ENCODE measurements around the gene TVP23A.
"Not testable (repeated sequence)": the region's sequence is repeated elsewhere in the genome, so short reads cannot be mapped to it uniquely, and the experiment has no call there.

The TVP23A gene

GRCh38 chr16:10791048-10791447 lies 27.5 kb downstream of the TVP23A start:
- no peak for DNase-seq

DNA sequence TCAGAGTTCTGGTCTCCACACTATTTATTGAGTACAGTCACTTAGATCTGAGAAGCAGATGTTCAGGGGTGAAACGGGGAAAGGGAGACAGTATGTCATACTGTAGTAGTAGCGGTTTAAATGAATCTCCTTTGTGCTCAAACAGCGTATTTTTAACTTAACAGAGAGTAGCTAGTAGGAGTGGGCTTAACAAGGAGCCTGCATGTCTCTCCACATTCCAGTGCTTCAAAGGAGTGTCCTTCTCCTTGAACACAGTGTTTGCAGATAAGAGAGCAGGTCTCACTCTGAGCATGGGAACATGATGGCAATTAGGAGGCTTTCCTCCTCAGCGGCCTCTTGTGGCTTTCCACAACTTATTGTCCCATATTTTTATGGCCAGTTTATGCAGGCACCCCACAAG lies 30.0 kb downstream of the TVP23A start:
- not testable (repeated sequence) for DNase-seq

GRCh38 chr16:10787304-10787703 lies 31.3 kb downstream of the TVP23A start:
- no peak for DNase-seq

- no peak for DNase-seq
Measured at GRCh38 chr16:10782628-10783027, 36.0 kb downstream of the TVP23A start.

DNA sequence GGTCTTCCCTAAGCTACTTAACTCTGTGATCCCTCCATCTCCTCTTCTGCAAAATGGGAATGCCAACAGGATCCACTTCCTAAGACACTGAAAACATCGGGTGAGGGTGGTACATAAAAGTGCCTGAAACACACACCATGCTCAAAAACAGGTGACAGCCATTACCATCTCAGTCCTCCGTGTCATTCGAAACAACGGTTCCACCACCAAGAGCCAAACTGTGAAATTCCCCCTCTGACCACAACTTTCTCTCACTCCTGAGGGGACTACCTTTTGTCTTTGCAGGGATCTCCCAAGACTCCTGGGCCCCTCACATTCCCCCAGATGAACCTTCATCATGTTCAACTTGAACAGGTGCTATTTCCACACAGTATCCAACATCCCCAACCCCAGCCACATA lies 38.0 kb downstream of the TVP23A start:
- DNase-seq: no peak

GRCh38 chr16:10779908-10780307 lies 38.7 kb downstream of the TVP23A start:
- not testable (repeated sequence) for DNase-seq

- DNase-seq: no peak
Measured at GRCh38 chr16:10777356-10777755, 41.2 kb downstream of the TVP23A start.

- not testable (repeated sequence) for DNase-seq
Measured at GRCh38 chr16:10776923-10777322, 41.7 kb downstream of the TVP23A start.

- DNase-seq: no peak
Measured at GRCh38 chr16:10776280-10776679, 42.3 kb downstream of the TVP23A start.

- peak; percentile 59 for DNase-seq
Measured at GRCh38 chr16:10770907-10771306, 47.7 kb downstream of the TVP23A start.

DNA sequence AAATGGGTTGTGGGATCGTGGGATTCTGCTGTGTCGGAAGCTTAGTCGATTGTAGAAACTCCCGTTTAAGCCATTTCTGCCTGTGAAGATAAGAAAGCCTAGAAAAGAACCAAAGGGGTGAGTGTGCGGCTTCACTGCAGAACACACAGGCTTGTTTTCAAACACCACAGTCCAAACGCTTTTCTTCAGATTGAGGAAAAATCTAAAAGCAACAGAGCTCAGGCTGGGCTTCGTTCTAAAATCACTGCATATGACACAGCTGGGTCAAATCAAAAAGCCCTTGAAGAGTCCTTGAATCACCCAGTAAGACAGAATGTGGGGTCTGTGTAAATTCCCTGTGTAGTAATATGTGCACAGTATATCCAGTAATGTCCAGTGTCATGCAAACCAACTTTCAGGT lies 49.2 kb downstream of the TVP23A start:
- no peak for DNase-seq

DNA sequence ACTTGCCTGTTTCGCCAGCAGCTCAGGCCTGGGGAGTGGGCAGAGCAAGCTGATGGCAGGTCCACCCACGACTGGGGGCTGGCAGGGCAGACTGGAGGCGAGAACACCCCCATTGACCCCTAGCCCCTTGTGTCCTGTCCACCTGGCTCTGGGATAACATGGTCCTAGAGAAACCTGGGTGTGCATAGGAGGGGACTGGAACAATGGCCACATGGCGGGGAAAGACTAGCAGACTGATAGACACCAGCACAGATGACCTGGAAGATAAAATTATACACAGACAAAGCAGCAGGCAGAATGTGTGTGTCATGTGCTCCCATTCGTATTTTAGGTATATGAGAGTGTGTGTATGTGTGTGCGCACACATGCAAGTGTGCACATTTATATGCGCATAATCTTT lies 51.5 kb downstream of the TVP23A start:
- no peak for DNase-seq

- DNase-seq: no peak
Measured at GRCh38 chr16:10765772-10766171, 52.8 kb downstream of the TVP23A start.

DNA sequence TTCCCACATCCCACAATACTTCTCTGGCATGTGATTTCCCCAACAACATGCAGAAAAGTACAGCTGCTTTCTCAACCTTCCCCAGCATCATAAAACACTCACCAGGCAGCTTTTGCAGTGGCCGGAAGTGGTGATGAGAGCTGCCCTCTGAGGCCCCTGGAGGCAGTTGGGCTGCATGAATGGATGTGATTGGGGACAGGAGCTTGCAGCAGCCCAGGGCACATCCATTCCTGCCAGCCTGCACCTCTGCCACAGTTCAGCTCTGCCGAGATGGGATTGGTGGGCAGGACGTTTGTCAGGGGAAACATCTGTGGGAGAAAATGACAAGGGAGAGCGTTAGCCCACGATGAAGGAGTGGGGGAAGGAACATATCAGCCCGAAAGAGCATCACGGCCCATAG lies 55.1 kb downstream of the TVP23A start:
- DNase-seq: no peak

DNA sequence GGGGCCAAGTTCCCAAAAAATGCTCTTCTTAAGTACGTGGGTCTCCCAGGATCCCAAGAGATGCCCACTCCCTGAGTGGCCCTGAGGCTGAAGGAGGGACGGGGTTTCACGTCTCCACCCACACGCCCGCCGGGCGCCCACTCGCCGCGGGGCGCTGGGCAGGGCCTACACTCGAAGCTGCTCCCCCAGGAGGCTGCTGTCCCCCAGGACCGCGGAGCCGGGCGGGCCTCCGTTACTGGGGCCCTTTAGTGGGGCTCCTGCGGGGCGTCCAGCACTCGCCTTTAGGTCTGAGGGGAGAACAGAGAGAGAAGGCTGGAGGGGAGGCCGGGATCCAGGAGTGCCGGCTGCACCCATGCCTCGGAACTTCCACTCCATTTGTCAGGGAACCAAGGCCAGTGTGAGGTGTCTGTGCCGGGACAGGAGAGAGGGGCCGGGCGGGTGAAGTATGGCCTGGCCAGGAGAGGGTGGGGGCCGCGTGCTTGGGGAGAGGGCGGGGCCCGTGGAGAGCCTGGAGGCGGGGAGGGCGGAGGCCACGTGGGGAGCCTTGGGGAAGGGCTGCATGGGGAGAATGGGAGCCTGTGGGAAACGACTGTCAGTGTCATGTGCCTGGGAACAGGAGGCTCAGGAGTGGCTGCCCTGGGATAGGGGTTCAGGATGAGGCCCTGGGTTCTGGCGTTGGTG lies 56.1 kb downstream of the TVP23A start:
- no peak for DNase-seq

DNA sequence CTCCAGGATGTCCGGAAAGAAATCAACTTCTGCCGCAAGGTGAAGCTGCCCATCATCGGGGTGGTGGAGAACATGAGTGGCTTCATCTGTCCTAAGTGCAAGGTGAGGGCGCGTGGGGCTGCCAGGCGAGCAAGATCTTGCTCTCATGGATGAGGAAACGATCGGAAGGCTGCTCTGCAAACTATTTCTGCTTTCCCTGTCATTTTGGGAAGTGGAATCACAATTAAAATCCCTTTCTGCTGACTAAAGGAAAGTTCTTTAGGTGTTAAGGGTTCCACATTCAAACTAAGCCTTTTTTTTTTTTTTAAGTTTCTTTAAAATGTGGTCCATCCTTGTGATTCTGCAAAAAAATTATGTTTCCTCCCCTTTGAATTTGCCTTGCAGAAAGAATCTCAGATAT lies 57.2 kb downstream of the TVP23A start:
- DNase-seq: peak; percentile 45

DNA sequence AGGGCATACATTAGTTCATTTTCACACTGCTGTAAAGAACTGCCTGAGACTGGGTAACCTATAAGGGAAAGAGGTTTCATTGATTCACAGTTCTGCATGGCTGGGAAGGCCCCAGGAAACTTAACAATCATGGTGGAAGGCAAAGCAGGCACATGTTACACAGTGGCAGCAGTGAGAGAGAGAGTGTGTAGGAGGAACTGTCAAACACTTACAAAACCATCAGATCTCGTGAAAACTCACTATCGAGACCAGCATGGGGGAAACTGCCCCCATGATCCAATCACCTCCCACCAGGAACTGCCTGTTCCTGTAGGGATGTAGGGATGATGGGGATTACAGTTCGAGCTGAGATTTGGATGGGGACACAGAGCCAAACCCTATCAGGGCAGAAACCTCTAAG lies 57.7 kb downstream of the TVP23A start:
- DNase-seq: peak; percentile 55

- DNase-seq: no peak
Measured at GRCh38 chr16:10756574-10756973, 62.0 kb downstream of the TVP23A start.

DNA sequence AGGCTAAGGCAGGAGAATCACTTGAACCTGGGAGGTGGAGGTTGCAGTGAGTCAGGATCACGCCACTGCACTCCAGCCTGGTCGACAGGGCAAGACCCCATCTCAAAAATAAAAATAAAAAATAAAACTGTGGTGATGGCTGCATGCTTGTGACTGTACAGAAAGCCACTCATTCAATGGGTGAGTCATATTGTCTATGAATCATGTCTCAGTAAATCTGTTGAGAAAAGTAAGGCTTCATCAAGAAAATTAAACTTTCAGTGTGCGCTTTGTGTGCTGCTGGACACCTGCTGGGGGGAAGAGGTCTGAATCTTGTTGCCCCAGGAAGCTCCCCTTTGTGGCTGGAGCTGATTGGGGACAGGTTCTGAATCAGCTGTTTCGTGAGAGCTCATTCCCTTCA lies 63.7 kb downstream of the TVP23A start:
- peak; percentile 73 for DNase-seq

DNA sequence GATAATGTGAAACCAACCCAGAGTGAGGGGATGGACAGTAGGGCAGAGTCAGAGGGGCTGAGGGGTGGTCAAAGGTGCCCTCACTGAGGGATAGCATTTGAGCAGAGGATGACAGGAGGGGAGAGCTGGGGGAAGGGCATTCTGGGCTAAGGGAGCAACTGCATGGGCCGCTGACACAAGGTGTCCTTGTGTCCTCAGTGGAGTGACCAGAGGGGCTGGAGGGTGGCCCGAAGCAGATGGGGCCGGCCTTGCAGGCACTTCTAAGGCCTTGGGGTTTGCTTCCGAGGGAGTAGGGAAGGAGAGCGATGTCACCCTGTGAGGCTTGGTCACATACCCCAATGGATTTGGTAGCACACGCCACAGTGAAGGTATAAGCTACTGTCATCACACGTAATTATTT lies 64.9 kb downstream of the TVP23A start:
- no peak for DNase-seq

DNA sequence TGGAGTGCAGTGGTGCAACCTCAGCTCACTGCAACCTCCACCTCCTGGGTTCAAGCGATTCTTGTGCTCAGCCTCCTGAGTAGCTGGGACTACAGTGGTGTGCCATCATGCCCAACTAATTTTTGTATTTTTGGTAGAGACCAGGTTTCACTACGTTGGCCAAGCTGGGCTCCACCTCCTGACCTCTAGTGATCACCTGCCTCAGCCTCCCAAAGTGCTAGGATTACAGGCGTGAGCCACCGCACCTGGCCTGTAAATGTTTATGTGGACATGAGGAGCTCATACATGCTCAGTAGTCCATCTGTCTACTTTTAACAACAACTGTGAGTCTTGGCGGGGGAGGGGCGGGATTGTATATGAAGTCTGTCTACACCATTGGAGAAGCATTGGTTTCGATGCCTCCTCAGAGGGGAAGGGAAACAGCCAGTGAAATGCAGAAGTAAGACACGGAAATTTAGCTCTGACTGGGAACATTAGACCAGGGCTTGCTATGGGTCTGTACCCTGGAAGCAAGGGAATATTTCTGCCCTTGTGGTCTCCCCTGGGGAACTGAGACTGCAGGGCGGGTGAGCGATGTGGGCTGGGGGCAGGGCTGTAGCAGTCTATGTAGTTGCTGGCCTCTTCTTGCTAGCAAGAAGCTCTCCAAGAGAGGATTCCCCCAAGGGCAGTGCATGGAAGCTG lies 65.6 kb downstream of the TVP23A start:
- peak; percentile 97 for DNase-seq

GRCh38 chr16:10751291-10751697 lies 67.3 kb downstream of the TVP23A start:
- no peak for DNase-seq

DNA sequence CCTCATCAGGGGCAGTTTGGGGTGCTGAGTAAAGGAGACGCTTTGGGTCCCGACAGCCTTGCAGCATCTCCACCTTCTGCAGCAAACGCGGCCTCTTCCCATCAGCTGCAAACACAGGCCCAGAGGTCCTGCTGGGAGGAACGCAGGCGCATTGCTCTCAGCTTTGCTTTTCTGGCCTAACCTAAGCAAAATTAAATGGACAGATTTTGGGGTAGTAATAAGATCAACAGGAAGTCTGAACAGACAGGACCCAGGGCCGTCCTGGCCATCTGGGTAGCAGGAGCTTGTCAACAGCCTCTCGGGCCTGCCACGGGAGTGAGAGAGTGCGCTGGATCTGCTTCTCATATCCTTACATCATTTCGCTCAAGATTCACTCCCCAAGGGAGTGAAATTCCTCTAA lies 67.8 kb downstream of the TVP23A start:
- DNase-seq: no peak

DNA sequence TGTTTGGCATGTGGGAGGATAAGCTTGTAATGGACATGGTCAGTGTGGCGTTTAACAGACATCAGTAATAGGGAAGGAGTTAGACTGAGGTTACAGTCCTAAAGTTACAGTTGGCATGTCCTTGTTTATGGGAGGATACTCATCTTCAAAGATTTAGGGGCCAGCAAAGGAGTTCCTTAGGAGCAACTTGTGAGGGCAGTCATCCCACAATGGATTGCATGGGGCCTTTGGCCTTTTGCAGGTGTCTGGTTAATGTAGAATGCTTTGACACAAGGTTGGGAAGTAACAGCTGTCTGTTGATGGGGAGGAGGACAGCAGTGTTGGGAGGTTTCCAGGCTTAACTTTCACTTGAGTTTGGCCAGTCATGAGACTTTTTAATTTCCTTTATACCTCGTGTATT lies 72.8 kb downstream of the TVP23A start:
- DNase-seq: no peak
